ENCODE measurements around the gene UBE2G2. TPM values are rescaled to one million over a fixed set of nuclear protein-coding genes. Genes with fewer than 3 reads are reported as not detected.

UBE2G2 gene
- total and polyA plus RNA-seq, 2 experiments from 2014 or later = 55.2 to 61.6 TPM

DNA sequence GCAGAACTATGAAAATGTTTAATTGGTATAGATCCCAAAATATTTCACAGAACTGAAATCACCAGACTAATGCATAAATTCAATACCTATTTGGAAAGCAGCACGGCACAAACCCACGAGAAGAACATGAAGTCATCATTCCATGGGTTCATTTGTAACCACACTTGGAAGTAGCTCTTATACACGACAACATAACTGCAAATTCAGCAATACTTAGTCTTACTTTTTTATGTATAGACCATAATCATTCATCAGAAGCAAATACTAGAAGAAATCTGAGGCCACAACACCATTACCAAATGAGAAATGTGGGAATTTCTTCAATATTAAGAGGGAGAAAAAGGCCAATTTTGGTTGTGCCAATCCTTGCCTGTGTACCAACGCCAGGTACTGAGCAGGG is 4.2 kb upstream of the UBE2G2 start:
- WGBS (ENCODE audit: low lambda C conversion rate, missing lambda C conversion rate) = 96% methylated on average over 4 of the region's 4 CpGs
- Histone ChIP-seq H3K9me3 (ENCODE audit: low read depth) (no peaks in the 10 kb centered on the region), H3K4me2 (no peak overlapping the region), H3K4me3 (no peak overlapping the region), H3K79me2 (peaks cover 13% of the 10 kb centered on the region), H2AFZ (no peak overlapping the region), H3K27ac (no peak overlapping the region), H3K36me3 (replicated peaks; ENCODE audit: insufficient read depth, low read depth) (no peaks in the 10 kb centered on the region), H3K4me1 (ENCODE audit: insufficient read depth) (peaks cover 10% of the 10 kb centered on the region), H3K9me2 (replicated peaks; ENCODE audit: insufficient read depth) (no peaks in the 10 kb centered on the region), H3K27me3 (no peaks in the 10 kb centered on the region), H4K20me1 (ENCODE audit: insufficient read depth, poor library complexity, severe bottlenecking) (no peaks in the 10 kb centered on the region)
- DNase-seq (ENCODE audit: low spot score) = no peak
- TF ChIP-seq EZH2phosphoT487 (IDR thresholded peaks at IDR 0.05; ENCODE audit: low read depth, severe bottlenecking, unreplicated experiment) (no peak), EZH2 (IDR thresholded peaks at IDR 0.05; ENCODE audit: borderline replicate concordance) (no peak)
- TF ChIP-seq, protein P1, sequence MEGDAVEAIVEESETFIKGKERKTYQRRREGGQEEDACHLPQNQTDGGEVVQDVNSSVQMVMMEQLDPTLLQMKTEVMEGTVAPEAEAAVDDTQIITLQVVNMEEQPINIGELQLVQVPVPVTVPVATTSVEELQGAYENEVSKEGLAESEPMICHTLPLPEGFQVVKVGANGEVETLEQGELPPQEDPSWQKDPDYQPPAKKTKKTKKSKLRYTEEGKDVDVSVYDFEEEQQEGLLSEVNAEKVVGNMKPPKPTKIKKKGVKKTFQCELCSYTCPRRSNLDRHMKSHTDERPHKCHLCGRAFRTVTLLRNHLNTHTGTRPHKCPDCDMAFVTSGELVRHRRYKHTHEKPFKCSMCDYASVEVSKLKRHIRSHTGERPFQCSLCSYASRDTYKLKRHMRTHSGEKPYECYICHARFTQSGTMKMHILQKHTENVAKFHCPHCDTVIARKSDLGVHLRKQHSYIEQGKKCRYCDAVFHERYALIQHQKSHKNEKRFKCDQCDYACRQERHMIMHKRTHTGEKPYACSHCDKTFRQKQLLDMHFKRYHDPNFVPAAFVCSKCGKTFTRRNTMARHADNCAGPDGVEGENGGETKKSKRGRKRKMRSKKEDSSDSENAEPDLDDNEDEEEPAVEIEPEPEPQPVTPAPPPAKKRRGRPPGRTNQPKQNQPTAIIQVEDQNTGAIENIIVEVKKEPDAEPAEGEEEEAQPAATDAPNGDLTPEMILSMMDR (IDR thresholded peaks at IDR 0.05; ENCODE audit: poor library complexity) = no peak

DNA sequence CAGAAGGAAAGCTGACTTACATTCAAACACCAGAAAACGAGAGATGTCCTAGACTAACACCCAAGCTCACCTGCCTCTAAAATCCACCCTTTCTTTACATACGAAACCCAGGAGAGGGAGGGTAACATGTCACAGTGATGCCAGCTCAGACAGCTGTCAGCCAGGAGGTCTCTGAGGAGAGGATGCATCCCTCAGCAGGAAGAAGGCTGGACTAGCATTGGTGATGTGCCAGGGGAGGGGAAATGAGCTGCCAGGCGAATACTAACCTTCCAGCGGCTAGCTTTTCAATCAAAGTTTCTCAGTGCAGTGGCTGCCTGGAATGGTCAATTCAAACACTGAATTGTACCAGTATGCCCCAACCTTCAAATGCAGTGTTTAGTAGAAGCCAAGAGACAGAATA is 3.6 kb upstream of the UBE2G2 start:
- no peak overlapping the region for H3K27ac ChIP-seq
- no peaks in the 10 kb centered on the region for H3K27me3 ChIP-seq
- TF ChIP-seq EZH2phosphoT487 (IDR thresholded peaks at IDR 0.05; ENCODE audit: low read depth, severe bottlenecking, unreplicated experiment) (no peak), EZH2 (IDR thresholded peaks at IDR 0.05; ENCODE audit: borderline replicate concordance) (no peak)
- TF ChIP-seq, protein P1 (IDR thresholded peaks at IDR 0.05; ENCODE audit: poor library complexity) = no peak
- no peaks in the 10 kb centered on the region for H3K9me2 ChIP-seq (replicated peaks; ENCODE audit: insufficient read depth)
- no peak overlapping the region for H2AFZ ChIP-seq
- H3K36me3 ChIP-seq (replicated peaks; ENCODE audit: insufficient read depth, low read depth) = no peaks in the 10 kb centered on the region
- H3K4me3 ChIP-seq = no peak overlapping the region
- no peaks in the 10 kb centered on the region for H3K9me3 ChIP-seq (ENCODE audit: low read depth)
- DNase-seq (ENCODE audit: low spot score) = no peak
- H3K4me2 ChIP-seq = no peak overlapping the region
- H4K20me1 ChIP-seq (ENCODE audit: insufficient read depth, poor library complexity, severe bottlenecking) = no peaks in the 10 kb centered on the region
- peaks cover 15% of the 10 kb centered on the region for H3K4me1 ChIP-seq (ENCODE audit: insufficient read depth)
- H3K79me2 ChIP-seq = peaks cover 20% of the 10 kb centered on the region
- WGBS (ENCODE audit: low lambda C conversion rate, missing lambda C conversion rate) = 90% methylated on average over 4 of the region's 4 CpGs

- Histone ChIP-seq H3K27me3 (no peaks in the 10 kb centered on the region), H2AFZ (no peak overlapping the region), H3K36me3 (replicated peaks; ENCODE audit: insufficient read depth, low read depth) (no peaks in the 10 kb centered on the region), H4K20me1 (ENCODE audit: insufficient read depth, poor library complexity, severe bottlenecking) (peaks cover 3% of the 10 kb centered on the region), H3K27ac (no peak overlapping the region), H3K4me2 (no peak overlapping the region), H3K4me3 (no peak overlapping the region), H3K9me3 (ENCODE audit: low read depth) (no peaks in the 10 kb centered on the region), H3K79me2 (peaks cover 24% of the 10 kb centered on the region), H3K9me2 (replicated peaks; ENCODE audit: insufficient read depth) (no peaks in the 10 kb centered on the region), H3K4me1 (ENCODE audit: insufficient read depth) (peaks cover 19% of the 10 kb centered on the region)
- TF ChIP-seq, protein P1 (IDR thresholded peaks at IDR 0.05; ENCODE audit: poor library complexity) = no peak
- TF ChIP-seq EZH2phosphoT487 (IDR thresholded peaks at IDR 0.05; ENCODE audit: low read depth, severe bottlenecking, unreplicated experiment) (no peak), EZH2 (IDR thresholded peaks at IDR 0.05; ENCODE audit: borderline replicate concordance) (no peak)
- WGBS (ENCODE audit: low lambda C conversion rate, missing lambda C conversion rate) = 87% methylated on average over 6 of the region's 6 CpGs
- DNase-seq (ENCODE audit: low spot score) = no peak
These were observed 3.1 kb upstream of the UBE2G2 start for GRCh38 chr21:44804762-44805161.

GRCh38 chr21:44803651-44804050 is 2.0 kb upstream of the UBE2G2 start:
- H3K4me3 ChIP-seq = no peak overlapping the region
- no peaks in the 10 kb centered on the region for H3K9me3 ChIP-seq (ENCODE audit: low read depth)
- no peaks in the 10 kb centered on the region for H3K27me3 ChIP-seq
- no peak overlapping the region for H3K27ac ChIP-seq
- TF ChIP-seq, protein P1 (IDR thresholded peaks at IDR 0.05; ENCODE audit: poor library complexity) = no peak
- no peak for TF ChIP-seq EZH2 (IDR thresholded peaks at IDR 0.05; ENCODE audit: borderline replicate concordance)
- H3K4me1 ChIP-seq (ENCODE audit: insufficient read depth) = peaks cover 23% of the 10 kb centered on the region
- H4K20me1 ChIP-seq (ENCODE audit: insufficient read depth, poor library complexity, severe bottlenecking) = peaks cover 10% of the 10 kb centered on the region
- peaks cover 32% of the 10 kb centered on the region for H3K79me2 ChIP-seq
- no peak for DNase-seq (ENCODE audit: low spot score)
- no peaks in the 10 kb centered on the region for H3K36me3 ChIP-seq (replicated peaks; ENCODE audit: insufficient read depth, low read depth)
- no peak overlapping the region for H2AFZ ChIP-seq
- H3K4me2 ChIP-seq = no peak overlapping the region
- H3K9me2 ChIP-seq (replicated peaks; ENCODE audit: insufficient read depth) = no peaks in the 10 kb centered on the region
- WGBS (ENCODE audit: low lambda C conversion rate, missing lambda C conversion rate) = 63% methylated on average over 3 of the region's 3 CpGs
